CD14-positive monocyte (primary cell): ENCODE measurements around the gene BCL2L11. TPM values are rescaled to one million over a fixed set of nuclear protein-coding genes. Genes with fewer than 3 reads are reported as not detected.

Experiments used
- DNase-seq, 3 donors: peaks; one replicate each; pipeline ENCODE4 v3.0.0-alpha.2; 2011 to 2022
- H2AFZ ChIP-seq: 2 replicates; pipeline ENCODE4 v1.6.0; 2012; ENCODE audit warnings: mild to moderate bottlenecking, low read depth, low read length, inconsistent platforms; ENCODE audit not compliant: insufficient read depth, poor library complexity, severe bottlenecking
- H3K27ac ChIP-seq, 2 donors: 1 replicate in 1 of 2; 2 replicates in 1 of 2; pipeline ENCODE4 v1.5.1; 2012 to 2013; ENCODE audit warnings: low read length in 2 of 2, control low read depth in 1 of 2, inconsistent platforms in 1 of 2, low read depth in 1 of 2, mild to moderate bottlenecking in 1 of 2
- H3K27me3 ChIP-seq, 2 donors: one replicate each; pipeline versions ENCODE4 v1.6.0 to v1.6.1; 2011 to 2013; ENCODE audit warnings: low read length in 2 of 2; ENCODE audit not compliant: control insufficient read depth in 2 of 2, insufficient read depth in 2 of 2
- H3K36me3 ChIP-seq, 2 donors: replicated peaks in 1 of 2; 1 replicate in 1 of 2; 2 replicates in 1 of 2; pipeline versions ENCODE4 v1.5.1 to v1.6.1; 2012 to 2013; ENCODE audit warnings: low read length in 2 of 2, control low read depth in 1 of 2, inconsistent platforms in 1 of 2, mild to moderate bottlenecking in 1 of 2; ENCODE audit not compliant: insufficient read depth in 2 of 2, control insufficient read depth in 1 of 2
- H3K4me1 ChIP-seq, 2 donors: 1 replicate in 1 of 2; 2 replicates in 1 of 2; pipeline versions ENCODE4 v1.5.1 to v1.6.1; 2012 to 2013; ENCODE audit warnings: low read length in 2 of 2, control low read depth in 1 of 2, inconsistent platforms in 1 of 2, mild to moderate bottlenecking in 1 of 2, moderate library complexity in 1 of 2; ENCODE audit not compliant: insufficient read depth in 2 of 2, control insufficient read depth in 1 of 2
- H3K4me2 ChIP-seq: replicated peaks from 2 replicates; pipeline ENCODE3; 2012; ENCODE audit warnings: low read length, moderate library complexity, mild to moderate bottlenecking; ENCODE audit not compliant: poor library complexity, severe bottlenecking; ENCODE audit errors: extremely low read depth
- H3K4me3 ChIP-seq, 3 experiments: fragments of 200-600 bp in 1 of 3; sonication (generic) in 1 of 3; replicated peaks in 1 of 3; 1 replicate in 2 of 3; 2 replicates in 1 of 3; pipeline ENCODE4 v1.5.1; 2011 to 2013; ENCODE audit warnings: low read length in 3 of 3, mild to moderate bottlenecking in 3 of 3, control low read depth in 2 of 3, low read depth in 2 of 3, inconsistent platforms in 1 of 3, moderate library complexity in 1 of 3
- H3K79me2 ChIP-seq: 2 replicates; pipeline ENCODE4 v1.6.0; 2012; ENCODE audit warnings: mild to moderate bottlenecking, control low read depth, inconsistent platforms, low read length, moderate library complexity; ENCODE audit not compliant: insufficient read depth
- H3K9ac ChIP-seq: 2 replicates; pipeline ENCODE4 v1.6.0; 2017; ENCODE audit warnings: low read length, mild to moderate bottlenecking; ENCODE audit not compliant: insufficient read depth, poor library complexity, severe bottlenecking
- H3K9me3 ChIP-seq, 2 donors: replicated peaks in 1 of 2; 1 replicate in 1 of 2; 2 replicates in 1 of 2; pipeline versions ENCODE4 v1.5.1 to v1.6.1; 2012 to 2013; ENCODE audit warnings: low read length in 2 of 2, control low read depth in 1 of 2; ENCODE audit not compliant: control insufficient read depth in 1 of 2, insufficient read depth in 1 of 2
- H4K20me1 ChIP-seq: 2 replicates; pipeline ENCODE4 v1.6.0; 2012; ENCODE audit warnings: mild to moderate bottlenecking, low read length, control low read depth, moderate library complexity; ENCODE audit not compliant: insufficient read depth
- H3K27ac Mint-ChIP-seq, 7 donors: one replicate each; pipeline ENCODE4 v1.8.0; 2020; ENCODE audit warnings: mild to moderate bottlenecking in 7 of 7, mixed read lengths in 7 of 7, moderate library complexity in 6 of 7, inconsistent platforms in 2 of 7
- H3K27me3 Mint-ChIP-seq, 3 donors: one replicate each; pipeline ENCODE4 v1.8.0; 2021 to 2022; ENCODE audit warnings: low read depth in 3 of 3, mild to moderate bottlenecking in 3 of 3, mixed read lengths in 3 of 3, moderate library complexity in 3 of 3, inconsistent platforms in 1 of 3
- H3K36me3 Mint-ChIP-seq, 2 donors: one replicate each; pipeline ENCODE4 v1.8.0; 2020; ENCODE audit warnings: mixed read lengths in 2 of 2, inconsistent platforms in 1 of 2, mild to moderate bottlenecking in 1 of 2
- H3K4me1 Mint-ChIP-seq: one replicate; pipeline ENCODE4 v1.8.0; 2020; ENCODE audit warnings: mild to moderate bottlenecking, mixed read lengths
- H3K4me3 Mint-ChIP-seq, 2 donors: one replicate each; pipeline ENCODE4 v1.8.0; 2020; ENCODE audit warnings: mild to moderate bottlenecking in 2 of 2, mixed read lengths in 2 of 2, moderate library complexity in 1 of 2
- H3K9me3 Mint-ChIP-seq, 7 donors: one replicate each; pipeline ENCODE4 v1.8.0; 2020 to 2022; ENCODE audit warnings: mixed read lengths in 7 of 7, mild to moderate bottlenecking in 6 of 7, moderate library complexity in 6 of 7, inconsistent platforms in 2 of 7
- WGBS: methylation state at CpG from one replicate; pipeline ENCODE4 v1.1.5; 2013; ENCODE audit warnings: missing lambda C conversion rate; ENCODE audit not compliant: insufficient coverage; 5-methylcytosine and 5-hydroxymethylcytosine counted together
- intact Hi-C, 2 donors: fragments of 100-400 bp; cut with micrococcal nuclease; formaldehyde crosslinking; loops; one replicate each; pipeline versions ENCODE4 v1.15.0 to v1.15.1; 2023
- polyA plus RNA-seq, 3 donors: library from polyadenylated mRNA; depleted of rRNA in 1 of 3; unstranded in 2 of 3; stranded (reverse) in 1 of 3; fragments of 300-500 nt in 2 of 3; fragments of >200 nt in 1 of 3; fragmentation: Illumina TruSeq in 2 of 3; gene quantifications; 1 replicate in 2 of 3; 2 replicates in 1 of 3; pipeline ENCODE4 v1.2.3, GENCODE V29; 2012 to 2021
- TF ChIP-seq, protein P1 (sequence below): fragments of 200-600 bp; IDR thresholded peaks from one replicate; pipeline ENCODE4 v1.8.0; 2022; ENCODE audit warnings: antibody characterized with exemption, mild to moderate bottlenecking

BCL2L11 gene
- polyA plus RNA-seq, 3 donors, result 8.8 to 27.6 (median 20.4) TPM

DNA sequence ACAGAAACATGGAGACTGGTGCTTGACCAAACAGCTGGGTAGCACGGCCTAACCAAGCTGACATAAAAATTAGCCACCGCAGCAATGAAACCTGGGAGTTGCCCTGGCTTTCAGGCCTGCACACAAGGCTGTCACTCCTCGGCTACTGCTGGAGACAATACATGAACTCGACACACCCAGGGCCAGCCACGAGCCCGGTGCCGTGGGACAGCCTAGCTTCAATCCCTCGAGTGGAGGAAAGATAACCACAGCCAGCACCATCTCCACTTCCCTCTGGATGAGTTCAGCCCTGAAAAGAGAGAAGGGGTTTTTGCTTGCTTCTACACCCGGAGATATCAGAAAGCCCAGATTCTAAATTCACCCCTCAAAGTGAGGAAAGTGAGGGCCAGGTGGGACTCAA, 78.0 kb downstream of the BCL2L11 start:
- no peaks in the 10 kb centered on the region for H3K36me3 ChIP-seq
- H4K20me1 ChIP-seq, result no peaks in the 10 kb centered on the region
- TF ChIP-seq, protein P1, sequence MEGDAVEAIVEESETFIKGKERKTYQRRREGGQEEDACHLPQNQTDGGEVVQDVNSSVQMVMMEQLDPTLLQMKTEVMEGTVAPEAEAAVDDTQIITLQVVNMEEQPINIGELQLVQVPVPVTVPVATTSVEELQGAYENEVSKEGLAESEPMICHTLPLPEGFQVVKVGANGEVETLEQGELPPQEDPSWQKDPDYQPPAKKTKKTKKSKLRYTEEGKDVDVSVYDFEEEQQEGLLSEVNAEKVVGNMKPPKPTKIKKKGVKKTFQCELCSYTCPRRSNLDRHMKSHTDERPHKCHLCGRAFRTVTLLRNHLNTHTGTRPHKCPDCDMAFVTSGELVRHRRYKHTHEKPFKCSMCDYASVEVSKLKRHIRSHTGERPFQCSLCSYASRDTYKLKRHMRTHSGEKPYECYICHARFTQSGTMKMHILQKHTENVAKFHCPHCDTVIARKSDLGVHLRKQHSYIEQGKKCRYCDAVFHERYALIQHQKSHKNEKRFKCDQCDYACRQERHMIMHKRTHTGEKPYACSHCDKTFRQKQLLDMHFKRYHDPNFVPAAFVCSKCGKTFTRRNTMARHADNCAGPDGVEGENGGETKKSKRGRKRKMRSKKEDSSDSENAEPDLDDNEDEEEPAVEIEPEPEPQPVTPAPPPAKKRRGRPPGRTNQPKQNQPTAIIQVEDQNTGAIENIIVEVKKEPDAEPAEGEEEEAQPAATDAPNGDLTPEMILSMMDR, result no peak
- H2AFZ ChIP-seq, result no peak overlapping the region
- H3K9ac ChIP-seq, result no peak overlapping the region
- DNase-seq, result no peak
- no peaks in the 10 kb centered on the region for H3K79me2 ChIP-seq
- H3K27ac ChIP-seq, result no peak overlapping the region
- no peaks in the 10 kb centered on the region for H3K4me1 Mint-ChIP-seq
- no peak overlapping the region for H3K4me2 ChIP-seq
- H3K27me3 ChIP-seq, result no peaks in the 10 kb centered on the region
- intact Hi-C loops, result no loop called here
- H3K27ac Mint-ChIP-seq, result no peak overlapping the region
- H3K4me1 ChIP-seq, result no peaks in the 10 kb centered on the region
- H3K36me3 Mint-ChIP-seq, result peaks cover 0 to 2% of the 10 kb centered on the region in 2 donors
- H3K27me3 Mint-ChIP-seq, result peaks cover 0 to 5% (median 1%) of the 10 kb centered on the region in 3 donors
- 50% methylated on average over 2 of the region's 9 CpGs for WGBS
- no peak overlapping the region for H3K4me3 ChIP-seq
- no peaks in the 10 kb centered on the region for H3K9me3 ChIP-seq
- H3K9me3 Mint-ChIP-seq, result peaks cover 0 to 2% (median 0%) of the 10 kb centered on the region in 7 donors
- H3K4me3 Mint-ChIP-seq, result no peak overlapping the region

DNA sequence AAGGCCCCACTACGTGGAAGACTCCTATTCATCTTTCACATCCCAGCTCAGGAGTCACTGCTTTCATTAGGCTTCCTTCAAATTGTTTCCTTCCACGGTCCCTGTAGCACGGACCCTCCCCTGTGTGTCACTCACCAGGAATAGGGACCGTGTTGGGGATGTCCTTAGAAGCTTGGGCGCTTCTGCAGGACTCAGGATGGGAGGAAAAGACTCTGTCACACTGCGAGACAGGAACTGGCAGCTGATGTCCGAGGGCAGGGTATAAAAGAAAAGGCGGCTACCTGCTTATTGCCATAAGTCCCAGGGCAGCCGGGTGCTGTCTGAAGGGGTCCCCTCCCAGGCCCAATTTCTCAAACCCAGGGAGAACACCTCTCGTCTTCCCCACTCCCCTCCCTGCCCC, 79.1 kb downstream of the BCL2L11 start:
- no peak overlapping the region for H3K4me2 ChIP-seq
- H3K79me2 ChIP-seq, result no peaks in the 10 kb centered on the region
- intact Hi-C loops, result no loop called here
- Mint-ChIP-seq H3K9me3 (peaks cover 0 to 2% (median 0%) of the 10 kb centered on the region in 7 donors), H3K36me3 (peaks cover 0 to 2% of the 10 kb centered on the region in 2 donors), H3K4me1 (no peaks in the 10 kb centered on the region), H3K4me3 (no peak overlapping the region), H3K27me3 (peaks cover 0 to 5% (median 1%) of the 10 kb centered on the region in 3 donors), H3K27ac (no peak overlapping the region)
- no peak overlapping the region for H3K9ac ChIP-seq
- no peaks in the 10 kb centered on the region for H3K27me3 ChIP-seq
- no peak overlapping the region for H3K4me3 ChIP-seq
- H2AFZ ChIP-seq, result no peak overlapping the region
- WGBS, result 78% methylated on average over 5 of the region's 10 CpGs
- no peak overlapping the region for H3K27ac ChIP-seq
- no peak for DNase-seq
- no peaks in the 10 kb centered on the region for H3K9me3 ChIP-seq
- no peaks in the 10 kb centered on the region for H3K36me3 ChIP-seq
- no peaks in the 10 kb centered on the region for H3K4me1 ChIP-seq
- TF ChIP-seq, protein P1, result no peak
- no peaks in the 10 kb centered on the region for H4K20me1 ChIP-seq
